Measurements from ENCODE around the gene PCNP. TPM values are rescaled to one million over a fixed set of nuclear protein-coding genes. Genes with fewer than 3 reads are reported as not detected.

The PCNP gene
- total RNA-seq, 1 experiment from 2014 or later: 165 TPM

GRCh38 chr3:101638261-101638745 lies 64.3 kb downstream of the PCNP start:
- 0 out of 2 replicates have a peak, but pooled peaks cover 2% of the 10 kb centered on the region for H3K4me1 ChIP-seq (ENCODE audit: control insufficient read depth, insufficient read depth, low read length)
- intact Hi-C loops (cut with micrococcal nuclease; ENCODE audit: unreplicated experiment): no loop called here
- CTCF ChIA-PET: no interaction called here
- H3K27me3 ChIP-seq (ENCODE audit: control insufficient read depth, insufficient read depth, low read length): no peaks in the 10 kb centered on the region
- no peak overlapping the region for H3K4me3 ChIP-seq (ENCODE audit: low read depth in 2 of 2, low read length in 2 of 2)
- in situ Hi-C loops (cut with HindIII; ENCODE audit: low pct_unique_long_range_greater_than_20kb, low sequenced_read_pairs): no loop called here
- TF ChIP-seq CTCF (IDR thresholded peaks at IDR 0.05) (peak; percentile 47), SIN3A (IDR thresholded peaks at IDR 0.05; ENCODE audit: borderline replicate concordance, insufficient read depth, low read depth, low read length) (no peak)
- DNase-seq (ENCODE audit: low read depth, low spot score) (no peak), ATAC-seq (no peak)
- no peaks in the 10 kb centered on the region for H3K9me3 ChIP-seq (ENCODE audit: control insufficient read depth, insufficient read depth, low read depth, low read length)
- no TSS peak for BruUV-seq (replicated peaks)
- POLR2A ChIA-PET: no interaction called here
- H3K27ac ChIP-seq (ENCODE audit: low read length): no peak overlapping the region
- H3K36me3 ChIP-seq (ENCODE audit: control insufficient read depth, insufficient read depth, low read length): no peaks in the 10 kb centered on the region

GRCh38 chr3:101639280-101639963 lies 65.4 kb downstream of the PCNP start:
- no TSS peak for BruUV-seq (replicated peaks)
- CTCF ChIA-PET: no interaction called here

More at GRCh38 chr3:101639280-101639963, 65.4 kb downstream of the PCNP start:
- Histone ChIP-seq H3K4me3 (ENCODE audit: low read depth in 2 of 2, low read length in 2 of 2) (no peak overlapping the region), H3K4me1 (ENCODE audit: control insufficient read depth, insufficient read depth, low read length) (0 out of 2 replicates have a peak, but pooled peaks cover 2% of the 10 kb centered on the region), H3K27ac (ENCODE audit: low read length) (no peak overlapping the region), H3K27me3 (ENCODE audit: control insufficient read depth, insufficient read depth, low read length) (no peaks in the 10 kb centered on the region), H3K9me3 (ENCODE audit: control insufficient read depth, insufficient read depth, low read depth, low read length) (no peaks in the 10 kb centered on the region), H3K36me3 (ENCODE audit: control insufficient read depth, insufficient read depth, low read length) (no peaks in the 10 kb centered on the region)
- no peak for DNase-seq (ENCODE audit: low read depth, low spot score)
- no peak for ATAC-seq
- TF ChIP-seq POLR2AphosphoS5 (IDR thresholded peaks at IDR 0.05; ENCODE audit: low read depth, low read length) (no peak), CTCF (IDR thresholded peaks at IDR 0.05) (no peak), TCF7L2 (IDR thresholded peaks at IDR 0.05; ENCODE audit: low read depth, low read length) (no peak), SIN3A (IDR thresholded peaks at IDR 0.05; ENCODE audit: borderline replicate concordance, insufficient read depth, low read depth, low read length) (no peak), REST (IDR thresholded peaks at IDR 0.05; ENCODE audit: insufficient read depth in 1 of 2, low read depth in 2 of 2, low read length in 1 of 2) (no peak)
- POLR2A ChIA-PET: no interaction called here
- intact Hi-C loops (cut with micrococcal nuclease; ENCODE audit: unreplicated experiment) (no loop called here), in situ Hi-C loops (cut with HindIII; ENCODE audit: low pct_unique_long_range_greater_than_20kb, low sequenced_read_pairs) (no loop called here)
